Measurements from ENCODE around the gene COL23A1. TPM values are rescaled to one million over a fixed set of nuclear protein-coding genes. Genes with fewer than 3 reads are reported as not detected.
"Not testable (repeated sequence)": the region's sequence is repeated elsewhere in the genome, so short reads cannot be mapped to it uniquely, and the experiment has no call there.

Gene COL23A1
- polyA plus RNA-seq, 3 donors: 5.7 to 8.7 (median 7.7) TPM

DNA sequence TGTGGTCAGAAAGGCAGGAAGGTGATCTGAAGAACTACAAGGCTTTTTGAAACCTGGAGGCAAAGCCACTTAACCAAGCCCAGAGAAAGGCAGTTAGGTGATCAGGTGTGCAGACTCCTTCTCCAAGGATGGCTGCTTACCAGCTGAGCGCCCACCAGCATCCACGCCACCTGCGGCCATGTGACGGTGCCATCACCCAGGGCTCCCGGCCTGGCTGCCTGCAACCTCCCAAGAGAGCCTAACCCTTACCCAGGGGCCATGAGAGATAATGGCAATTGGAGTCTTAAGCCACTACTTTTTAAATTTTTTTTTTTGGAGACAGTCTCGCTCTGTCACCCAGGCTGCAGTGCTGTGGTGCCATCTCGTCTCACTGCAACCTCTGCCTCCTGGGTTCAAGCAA, 324.4 kb downstream of the COL23A1 start:
- DNase-seq (ENCODE audit: extremely low read depth in 1 of 11, low read depth in 9 of 11, low spot score in 4 of 11): no peak

DNA sequence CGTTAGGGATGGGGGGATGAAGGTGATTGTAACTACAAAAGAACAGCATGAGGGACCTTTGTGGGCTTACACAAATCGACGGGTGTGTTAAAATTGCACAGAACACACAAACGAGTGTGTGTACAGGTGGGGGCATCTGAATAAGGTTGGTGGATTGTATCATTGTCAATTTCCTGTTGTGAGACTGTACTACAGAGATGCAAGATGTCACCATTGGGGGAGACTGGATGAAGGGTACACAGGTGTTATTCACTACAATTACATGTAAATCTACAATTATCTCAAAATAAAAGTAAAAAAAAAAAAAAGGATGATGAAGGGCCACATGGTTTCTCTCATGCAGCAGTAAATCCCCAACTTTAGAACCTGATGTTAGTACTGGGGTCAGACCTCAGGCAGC, 326.1 kb downstream of the COL23A1 start:
- no peak for DNase-seq (ENCODE audit: extremely low read depth in 1 of 11, low read depth in 9 of 11, low spot score in 4 of 11)

DNA sequence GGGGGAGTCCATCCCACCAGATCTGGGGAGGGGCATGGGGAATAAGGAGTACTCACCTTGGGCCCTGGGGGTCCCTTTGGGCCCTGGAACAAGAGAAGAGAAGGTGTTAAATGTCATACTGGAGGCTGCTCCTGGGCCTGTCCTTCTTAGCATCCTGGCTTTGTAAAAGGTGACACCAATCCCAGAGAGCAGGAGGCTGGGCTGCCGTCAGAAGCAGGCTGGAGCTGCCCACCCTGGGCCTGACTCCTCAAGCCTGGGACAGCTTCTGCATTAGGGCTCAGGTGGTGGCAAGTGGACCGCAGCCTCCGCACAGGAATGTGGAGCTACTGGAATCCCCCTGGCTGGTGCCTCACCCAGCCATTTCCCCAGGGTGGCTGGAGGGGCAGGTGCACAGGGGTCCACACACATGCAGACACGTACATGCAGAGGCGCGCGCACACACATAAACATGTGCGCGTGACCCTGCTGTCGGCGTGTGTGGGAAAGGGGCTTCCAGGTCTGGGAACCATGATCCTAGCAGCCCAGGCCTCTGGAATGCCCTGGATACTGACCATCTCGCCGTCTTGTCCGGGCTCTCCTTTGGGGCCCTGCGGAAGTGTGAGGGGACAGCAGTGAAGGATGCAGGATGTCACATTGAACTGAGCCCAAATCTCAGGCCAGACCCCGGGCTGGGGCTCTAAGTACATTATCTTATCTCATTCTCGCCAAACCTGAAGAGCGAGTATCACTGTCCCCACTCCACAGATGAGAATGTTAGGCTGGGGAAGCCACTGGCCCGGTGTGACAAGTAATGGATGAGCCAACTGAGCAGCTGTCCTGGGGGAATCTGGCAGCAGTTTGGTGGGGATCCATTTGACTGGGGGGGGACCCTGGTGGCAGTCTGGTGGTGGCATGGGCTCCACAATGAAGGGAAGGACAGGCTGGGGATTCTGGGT, 328.3 kb downstream of the COL23A1 start:
- DNase-seq (ENCODE audit: extremely low read depth in 1 of 11, low read depth in 9 of 11, low spot score in 4 of 11): no peak

DNA sequence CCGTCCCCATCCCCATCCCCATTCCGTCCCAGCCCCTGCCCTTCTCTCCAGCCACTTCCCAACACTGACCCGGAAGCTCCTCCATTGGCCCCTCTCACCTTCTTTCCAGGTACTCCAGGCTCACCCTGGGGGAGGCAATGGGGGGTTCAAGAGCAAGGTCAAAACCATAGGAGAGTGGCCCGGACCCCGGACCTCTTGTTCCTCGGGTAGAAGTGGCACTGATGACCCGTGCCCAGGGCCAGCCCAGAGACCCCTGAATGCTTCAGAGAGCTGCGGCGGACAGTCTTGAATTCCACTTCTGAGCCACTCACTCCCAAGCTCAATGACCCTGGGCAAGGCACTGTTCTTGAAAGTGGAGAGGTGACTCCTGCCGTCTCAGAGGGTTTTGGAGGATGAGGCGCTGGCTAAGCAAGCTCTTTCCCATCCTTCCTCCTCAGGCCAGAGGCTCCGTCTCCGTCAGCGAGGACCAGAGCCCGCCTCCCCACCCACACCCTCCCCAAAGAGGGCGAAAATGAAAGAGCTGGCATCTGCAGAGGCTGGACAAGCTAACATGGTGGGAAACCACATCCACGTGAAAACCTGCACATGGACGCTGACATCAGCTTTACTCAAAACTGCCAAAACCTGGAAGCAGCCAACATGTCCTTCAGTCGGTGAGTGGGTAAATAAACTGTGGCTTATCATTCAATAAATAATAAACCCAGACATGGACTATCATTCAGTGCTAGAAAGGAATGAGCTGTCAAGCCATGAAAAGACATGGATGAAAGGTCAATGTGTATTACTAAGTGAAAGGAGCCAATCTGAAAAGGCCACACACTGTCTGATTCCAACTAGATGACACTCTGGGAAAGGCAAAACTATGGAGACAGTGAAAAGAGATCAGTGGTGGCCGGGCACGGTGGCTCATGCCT, 330.3 kb downstream of the COL23A1 start:
- DNase-seq (ENCODE audit: extremely low read depth in 1 of 11, low read depth in 9 of 11, low spot score in 4 of 11): no peak

DNA sequence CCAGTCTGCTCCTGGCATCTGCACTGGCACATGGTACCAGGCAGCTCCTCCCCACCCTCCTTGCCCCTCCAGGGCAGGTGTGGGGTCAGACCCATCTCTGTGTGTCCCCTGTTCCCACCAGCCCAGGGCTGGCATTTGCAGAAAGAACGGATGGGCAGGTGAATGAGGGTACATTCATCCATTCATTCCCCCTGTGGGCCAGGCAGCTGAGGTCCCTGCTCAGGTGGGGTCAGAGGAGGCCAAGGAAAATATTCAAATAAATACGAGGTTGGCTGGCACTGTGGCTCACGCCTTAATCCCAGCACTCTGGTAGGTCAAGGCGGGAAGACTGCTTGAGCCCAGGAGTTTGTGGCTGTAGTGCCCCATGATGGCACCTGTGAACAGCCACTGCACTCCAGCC, 332.5 kb downstream of the COL23A1 start:
- DNase-seq (ENCODE audit: extremely low read depth in 1 of 11, low read depth in 9 of 11, low spot score in 4 of 11): no peak

DNA sequence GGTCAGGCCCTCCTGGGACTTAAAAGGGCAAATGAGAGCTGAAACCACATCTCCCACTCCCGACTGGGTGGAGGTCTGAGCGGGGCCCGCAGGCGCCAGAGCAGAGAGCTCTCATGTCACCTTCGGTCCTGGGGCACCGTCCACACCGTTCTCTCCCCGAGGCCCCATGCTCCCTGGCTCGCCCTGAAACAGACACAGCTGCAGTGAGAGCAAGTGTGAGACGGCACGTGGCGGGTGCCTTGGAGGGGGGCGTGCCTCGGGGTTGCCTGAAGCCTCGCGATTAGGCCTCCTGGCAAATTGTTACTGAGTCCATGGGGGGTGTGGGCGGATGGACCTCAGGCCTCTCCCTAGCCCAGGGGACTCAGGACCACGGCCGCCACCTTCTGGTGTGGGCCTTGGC, 333.4 kb downstream of the COL23A1 start:
- DNase-seq (ENCODE audit: extremely low read depth in 1 of 11, low read depth in 9 of 11, low spot score in 4 of 11): no peak

DNA sequence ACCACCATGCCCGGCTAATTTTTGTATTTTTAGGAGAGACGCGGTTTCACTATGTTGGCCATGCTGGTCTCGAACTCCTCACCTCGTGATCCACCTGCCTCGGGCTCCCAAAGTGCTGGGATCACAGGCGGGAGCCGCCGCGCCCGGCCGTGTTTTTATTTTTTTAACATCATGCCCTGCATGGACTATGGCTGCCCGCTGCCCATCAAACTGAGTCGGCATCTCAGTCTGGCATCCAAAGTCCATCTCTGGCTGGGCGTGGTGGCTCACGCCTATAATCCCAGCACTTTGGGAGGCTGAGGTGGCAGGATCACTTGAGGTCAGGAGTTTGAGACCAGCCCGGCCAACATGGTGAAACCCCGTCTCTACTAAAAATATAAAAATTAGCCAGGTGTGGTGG, 336.6 kb downstream of the COL23A1 start:
- not testable (repeated sequence) for DNase-seq (ENCODE audit: extremely low read depth in 1 of 11, low read depth in 9 of 11, low spot score in 4 of 11)

DNA sequence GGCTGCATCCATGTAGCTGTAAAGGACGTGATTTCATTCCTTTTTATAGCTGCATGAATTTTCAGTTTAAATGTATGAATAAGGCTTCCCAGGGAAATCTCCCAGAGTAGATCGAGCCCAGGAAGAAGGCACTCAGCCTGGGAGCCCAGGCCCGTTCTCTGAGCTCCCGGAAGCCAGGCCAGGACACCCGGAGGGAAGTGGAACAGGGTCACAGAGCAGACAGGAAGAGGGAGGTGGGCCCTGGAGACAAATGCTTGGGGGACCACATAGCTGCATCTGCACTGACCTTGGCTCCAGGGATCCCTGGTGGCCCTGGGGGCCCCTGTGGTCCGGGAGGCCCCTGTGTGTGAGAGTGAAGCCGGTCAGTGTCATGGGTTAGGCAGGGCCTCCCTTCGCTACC, 337.9 kb downstream of the COL23A1 start:
- DNase-seq (ENCODE audit: extremely low read depth in 1 of 11, low read depth in 9 of 11, low spot score in 4 of 11): no peak

DNA sequence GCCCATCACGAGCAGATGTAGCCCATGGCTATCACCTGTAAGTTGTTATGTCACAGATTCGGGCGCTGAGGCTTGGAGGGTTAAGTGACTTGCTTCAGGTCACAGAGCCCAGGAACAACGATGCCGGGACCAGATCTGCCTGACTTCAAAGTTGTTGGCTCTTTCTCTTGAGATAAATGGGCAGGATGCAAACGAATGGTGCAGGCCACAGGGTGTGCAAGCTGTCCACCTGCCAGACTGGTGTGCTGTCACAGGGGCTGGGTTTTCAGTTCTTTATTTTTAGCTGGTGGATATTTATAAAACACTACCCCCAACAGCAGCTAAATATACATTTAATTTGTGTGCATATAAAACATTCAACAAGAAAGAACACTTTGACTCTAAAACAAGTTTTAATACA, 339.9 kb downstream of the COL23A1 start:
- no peak for DNase-seq (ENCODE audit: extremely low read depth in 1 of 11, low read depth in 9 of 11, low spot score in 4 of 11)

DNA sequence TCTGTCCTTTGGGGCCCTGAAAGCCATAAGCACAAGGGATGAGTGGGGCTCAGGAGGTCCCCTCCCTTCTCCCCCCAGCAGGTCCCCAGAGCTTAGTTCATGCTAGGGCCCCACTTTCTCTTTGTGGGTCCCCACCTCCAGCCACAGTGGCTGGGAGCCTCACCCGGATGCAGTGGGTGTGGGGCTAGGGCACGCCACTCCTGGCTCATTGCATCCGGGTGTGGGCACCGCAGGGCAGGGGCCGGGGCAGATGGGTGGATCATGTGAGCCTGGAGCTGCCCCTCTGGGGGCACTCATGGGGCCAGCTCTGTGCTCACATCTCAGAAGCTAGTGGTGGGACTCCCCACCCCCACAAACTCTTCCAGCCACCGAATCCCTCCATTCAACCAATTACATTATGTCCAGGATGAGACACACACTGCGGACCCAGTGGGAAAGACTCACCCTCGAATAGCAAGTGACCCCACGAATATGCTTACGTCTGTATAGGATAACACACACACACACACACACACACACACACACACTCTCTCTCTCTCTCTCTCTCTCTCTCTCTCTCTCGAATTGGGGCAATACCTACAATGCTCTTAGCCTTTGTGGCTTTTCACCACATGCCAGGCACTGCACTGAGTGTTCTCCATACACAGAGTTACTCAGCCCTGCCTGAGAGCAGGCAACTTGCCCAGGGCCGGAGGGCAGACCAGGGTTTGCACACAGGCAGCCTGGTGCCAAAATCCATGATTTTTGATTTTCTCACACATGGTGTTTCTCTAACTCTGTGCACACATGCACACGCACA, 340.8 kb downstream of the COL23A1 start:
- DNase-seq (ENCODE audit: extremely low read depth in 1 of 11, low read depth in 9 of 11, low spot score in 4 of 11): no peak

DNA sequence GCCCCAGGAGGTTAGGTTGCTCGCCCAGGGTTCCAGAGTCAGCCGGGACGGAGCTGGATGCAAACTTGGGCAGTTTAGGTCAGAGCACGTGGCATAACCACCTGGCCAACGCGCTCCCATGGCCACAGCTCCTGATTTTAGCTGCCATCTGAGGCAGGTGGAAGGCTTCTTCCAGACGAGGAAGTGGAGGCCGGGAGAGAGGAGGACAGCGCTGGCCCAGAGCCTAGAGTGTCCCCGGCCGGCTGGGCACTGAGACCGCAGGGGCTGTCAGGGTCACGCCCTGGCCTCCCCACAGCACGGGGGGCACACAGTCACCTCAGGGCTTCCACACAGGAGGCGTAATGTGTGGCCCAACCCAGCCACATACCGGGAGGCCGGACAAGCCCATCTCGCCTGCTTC, 341.4 kb downstream of the COL23A1 start:
- DNase-seq (ENCODE audit: extremely low read depth in 1 of 11, low read depth in 9 of 11, low spot score in 4 of 11): no peak

DNA sequence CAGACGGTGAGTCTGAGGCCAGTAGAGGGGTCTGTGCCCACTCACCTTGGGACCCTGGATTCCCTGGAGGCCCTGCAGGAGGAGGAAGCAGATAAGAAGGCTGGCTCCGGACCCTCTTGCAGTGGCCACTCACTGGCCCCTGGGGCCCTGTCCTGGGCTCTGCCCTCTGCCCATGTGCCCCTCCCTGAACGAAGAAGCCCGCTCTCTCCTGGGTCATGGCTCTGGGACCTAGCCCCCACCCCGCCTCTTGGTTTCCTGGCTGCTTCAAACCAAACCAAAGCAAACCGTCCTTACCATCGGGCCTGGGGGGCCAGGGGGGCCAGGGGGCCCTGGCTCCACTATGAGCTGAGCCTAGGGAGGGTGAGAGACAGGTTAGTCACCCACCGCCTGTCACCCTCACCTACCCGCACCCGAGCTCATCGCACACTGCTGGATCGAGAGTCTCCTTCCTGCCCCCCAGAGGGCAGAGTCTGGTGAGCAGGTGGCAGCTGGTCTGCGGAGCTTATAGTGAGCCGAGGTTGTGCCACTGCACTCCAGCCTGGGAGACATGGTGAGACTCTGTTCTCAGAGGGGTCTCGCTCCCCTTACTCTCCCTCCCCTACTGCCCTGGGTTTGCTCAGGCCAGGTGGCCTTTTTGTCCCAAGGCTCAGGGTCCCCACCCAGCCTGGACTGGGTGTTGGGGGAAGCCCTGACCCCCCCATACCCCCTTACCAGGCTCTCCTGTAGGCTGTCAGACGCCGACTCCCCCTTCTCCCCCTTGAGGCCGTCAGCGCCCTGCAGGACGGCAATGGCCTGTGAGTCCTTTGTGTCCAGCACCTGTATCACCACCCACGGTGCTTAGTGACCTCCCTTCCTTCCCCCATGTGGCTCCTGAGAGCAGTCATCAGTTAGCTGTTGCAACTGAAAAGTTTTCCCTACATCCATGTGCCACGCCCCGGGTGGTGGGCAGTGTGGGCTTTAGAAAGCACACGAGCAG, 342.4 kb downstream of the COL23A1 start:
- no peak for DNase-seq (ENCODE audit: extremely low read depth in 1 of 11, low read depth in 9 of 11, low spot score in 4 of 11)

DNA sequence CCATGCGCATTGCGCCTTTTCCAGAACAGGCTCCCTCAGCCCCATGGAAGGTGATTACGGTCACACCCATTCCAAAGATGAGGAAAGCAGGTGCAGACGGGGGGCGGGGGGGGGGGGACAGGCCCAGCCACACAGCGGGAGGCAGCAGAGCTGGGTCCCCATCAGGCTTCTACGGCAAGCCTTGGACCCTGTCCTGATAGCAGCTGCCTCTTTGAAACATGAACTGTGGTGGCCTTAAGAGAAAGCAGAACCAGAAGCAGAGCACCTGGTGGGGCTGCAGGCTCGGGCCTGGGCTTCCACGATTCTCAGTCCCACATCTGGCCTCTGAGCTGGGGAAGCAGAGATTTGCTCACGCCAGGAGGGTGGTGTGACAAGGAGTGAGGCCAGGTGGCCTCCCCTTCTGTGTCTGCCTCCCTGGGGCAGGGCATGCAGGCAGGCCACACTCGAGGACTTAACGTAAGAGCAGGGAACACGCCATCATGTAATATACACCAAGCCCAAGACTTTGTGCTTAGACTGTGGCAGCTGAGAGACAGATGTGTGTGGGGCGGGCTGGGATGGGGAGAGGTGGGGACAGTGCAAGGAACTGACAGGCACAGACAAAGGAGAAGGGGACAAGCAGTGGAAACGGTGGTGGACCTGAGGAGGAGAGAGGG, 343.4 kb downstream of the COL23A1 start:
- DNase-seq (ENCODE audit: extremely low read depth in 1 of 11, low read depth in 9 of 11, low spot score in 4 of 11): no peak

DNA sequence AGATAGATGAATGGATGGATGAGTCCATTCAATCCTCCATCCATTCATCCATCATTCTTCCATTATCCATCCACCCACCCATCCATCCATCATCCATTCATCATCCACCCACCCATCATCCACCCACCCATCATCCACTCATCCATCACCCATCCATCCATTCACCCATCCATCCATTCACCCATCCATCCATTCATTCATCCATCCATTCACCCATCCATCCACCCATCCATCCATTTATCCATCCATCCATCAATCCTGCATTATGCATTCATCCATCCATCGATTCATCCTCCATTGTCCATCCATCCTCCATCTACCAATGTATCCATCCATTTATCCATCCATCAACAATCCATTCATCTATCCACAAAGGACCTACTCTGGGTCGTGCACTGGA, 344.8 kb downstream of the COL23A1 start:
- DNase-seq (ENCODE audit: extremely low read depth in 1 of 11, low read depth in 9 of 11, low spot score in 4 of 11): no peak

DNA sequence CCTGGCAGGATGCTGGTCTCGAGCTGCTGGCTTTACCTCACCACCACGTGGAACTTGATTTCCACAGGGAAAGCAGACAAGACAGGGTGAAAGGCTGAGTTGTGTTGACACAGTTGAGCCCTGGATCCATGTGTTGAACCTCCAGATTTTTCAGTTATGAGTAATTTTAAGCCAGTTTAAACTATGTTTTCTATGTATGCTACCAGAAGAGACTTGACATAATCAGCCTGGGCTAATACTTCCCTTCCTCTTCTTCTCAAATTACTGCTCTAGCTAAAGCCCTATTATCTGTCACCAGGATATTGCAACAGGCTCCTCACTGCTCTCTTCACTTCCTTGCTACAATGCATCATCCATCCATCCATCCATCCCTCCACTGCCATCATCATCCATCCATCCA, 345.6 kb downstream of the COL23A1 start:
- DNase-seq (ENCODE audit: extremely low read depth in 1 of 11, low read depth in 9 of 11, low spot score in 4 of 11): no peak

DNA sequence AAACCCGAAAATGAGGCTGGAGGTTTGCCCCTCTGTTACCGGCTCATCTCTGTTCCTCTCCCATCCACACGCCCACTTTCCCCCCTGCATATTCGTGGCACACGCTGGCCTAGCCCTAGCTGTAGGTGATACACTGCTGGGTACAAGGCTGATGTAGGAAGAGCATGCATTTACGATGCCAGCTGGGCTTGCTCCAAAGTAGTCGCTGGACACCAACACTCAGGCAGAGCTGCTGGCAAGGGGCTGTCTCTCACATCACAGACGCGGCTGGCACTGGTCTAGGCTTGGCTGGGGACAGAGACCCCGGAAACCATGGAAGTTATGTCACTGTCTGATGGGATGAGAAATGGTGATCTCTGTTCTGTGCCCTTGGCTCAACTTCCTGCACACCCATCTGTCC, 347.8 kb downstream of the COL23A1 start:
- no peak for DNase-seq (ENCODE audit: extremely low read depth in 1 of 11, low read depth in 9 of 11, low spot score in 4 of 11)

DNA sequence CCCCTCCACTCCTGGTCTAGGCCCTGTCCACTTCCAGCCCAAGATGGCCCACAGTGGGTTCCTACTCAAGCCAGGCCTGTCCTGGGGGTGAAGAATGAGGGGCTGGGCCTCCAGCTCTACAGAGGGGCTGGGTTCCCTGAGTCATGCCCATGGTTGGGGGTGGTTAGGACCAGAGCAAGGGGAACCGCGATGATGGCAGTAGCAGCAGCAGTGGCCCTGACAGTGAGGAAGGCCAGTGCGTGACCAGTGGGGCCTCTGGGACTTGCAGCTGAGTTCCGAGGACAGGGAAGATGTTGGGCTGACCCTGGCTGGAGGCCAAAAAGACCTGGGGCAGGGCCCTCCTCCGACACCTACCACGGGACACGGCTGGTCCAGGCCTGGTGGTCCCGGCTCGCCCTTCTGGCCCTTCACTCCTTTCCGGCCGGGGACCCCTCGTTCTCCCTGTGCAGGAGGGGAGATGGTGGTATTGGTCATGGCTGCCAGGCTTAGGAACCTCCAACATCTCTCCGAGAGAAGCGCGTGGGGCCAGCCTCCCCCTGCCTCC, 348.4 kb downstream of the COL23A1 start:
- DNase-seq (ENCODE audit: extremely low read depth in 1 of 11, low read depth in 9 of 11, low spot score in 4 of 11): no peak
